HepG2 (cell line): ENCODE results near the gene ZBTB7A. TPM values are rescaled to one million over a fixed set of nuclear protein-coding genes. Genes with fewer than 3 reads are reported as not detected.
A peak's percentile ranks its signal among the peaks of the same experiment; 100 is the strongest.

Experiments
- ATAC-seq: fragments of 200-7000 bp; cut with Tn5 transposase; 3 replicates; pipeline ENCODE4 v1.9.1; 2020; ENCODE audit warnings: mild to moderate bottlenecking, moderate library complexity
- BruUV-seq: library from RNA; stranded (reverse); fragments of 400-500 nt; replicated peaks from 2 replicates; lab custom pipeline; 2021; lab: Mats Ljungman, UMichigan
- CTCF ChIA-PET: fragments of 300-600 bp; formaldehyde crosslinking; extraction: SDS; loops from one replicate; lab custom pipeline; 2021; ENCODE audit warnings: low total read pairs, inconsistent platforms, low intra/inter-chr PET ratio; lab: Yijun Ruan, JAX
- POLR2A ChIA-PET: fragments of 350-600 bp; sonication (Branson Sonifier 250); formaldehyde crosslinking; loops from one replicate; lab custom pipeline; 2020; ENCODE audit warnings: antibody characterized with exemption, inconsistent platforms; lab: Yijun Ruan, JAX
- DNase-seq: peaks from one replicate; pipeline ENCODE4 v3.0.0-alpha.2; 2015; ENCODE audit warnings: low spot score
- FAIRE-seq: peaks from 3 replicates; lab custom pipeline; 2011; peaks lifted over from hg19 to GRCh38; lab: Jason Lieb, UNC
- H2AFZ ChIP-seq: one replicate; pipeline ENCODE4 v1.6.1; 2011; ENCODE audit warnings: low read length, inconsistent platforms
- H3K27ac ChIP-seq: fragments of 300-600 bp; 3 replicates; pipeline ENCODE4 v1.8.0; 2011; ENCODE audit warnings: mixed run types, mild to moderate bottlenecking, mixed read lengths, low read length, inconsistent platforms; ENCODE audit not compliant: insufficient read depth; ENCODE audit errors: extremely low read length
- H3K27me3 ChIP-seq, 2 experiments: fragments of 200-600 bp in 1 of 2; 2 replicates in 1 of 2; 3 replicates in 1 of 2; pipeline versions ENCODE4 v1.6.0 to v1.8.0; 2011; ENCODE audit warnings: low read length in 2 of 2, mild to moderate bottlenecking in 2 of 2, moderate library complexity in 2 of 2, inconsistent platforms in 1 of 2; ENCODE audit not compliant: insufficient read depth in 2 of 2, control insufficient read depth in 1 of 2
- H3K36me3 ChIP-seq, 2 experiments: fragments of 200-600 bp in 1 of 2; replicated peaks in 1 of 2; 2 replicates in 1 of 2; 3 replicates in 1 of 2; pipeline versions ENCODE4 v1.5.1 to v1.8.0; 2011; ENCODE audit warnings: low read length in 2 of 2, inconsistent platforms in 1 of 2; ENCODE audit not compliant: insufficient read depth in 2 of 2, control insufficient read depth in 1 of 2
- H3K4me1 ChIP-seq: 2 replicates; pipeline ENCODE4 v1.5.1; 2012; ENCODE audit warnings: low read length, inconsistent platforms; ENCODE audit not compliant: insufficient read depth
- H3K4me2 ChIP-seq: 2 replicates; pipeline ENCODE4 v1.6.0; 2011; ENCODE audit warnings: low read depth, low read length, inconsistent platforms
- H3K4me3 ChIP-seq, 3 experiments: fragments of 200-600 bp in 1 of 3; sonication (generic), shearing (Covaris generic) in 1 of 3; replicated peaks in 1 of 3; 2 replicates each; pipeline ENCODE4 v1.5.1; 2011 to 2016; ENCODE audit warnings: low read length in 3 of 3, inconsistent platforms in 2 of 3, low read depth in 2 of 3, mild to moderate bottlenecking in 2 of 3, control low read depth in 1 of 3, mixed read lengths in 1 of 3; ENCODE audit not compliant: insufficient read depth in 1 of 3
- H3K79me2 ChIP-seq: one replicate; pipeline ENCODE4 v1.6.1; 2011; ENCODE audit warnings: low read length, inconsistent platforms; ENCODE audit not compliant: insufficient read depth
- H3K9ac ChIP-seq: 2 replicates; pipeline ENCODE4 v1.6.0; 2011; ENCODE audit warnings: mild to moderate bottlenecking, low read depth, low read length, inconsistent platforms; ENCODE audit not compliant: insufficient read depth
- H3K9me3 ChIP-seq: 2 replicates; pipeline ENCODE4 v1.5.1; 2012; ENCODE audit warnings: mild to moderate bottlenecking, low read length
- H4K20me1 ChIP-seq: 2 replicates; pipeline ENCODE4 v1.6.0; 2011; ENCODE audit warnings: inconsistent platforms, mild to moderate bottlenecking, low read length, moderate library complexity; ENCODE audit not compliant: insufficient read depth
- AGO2 ChIP-seq: fragments of 200-400 bp; formaldehyde crosslinking; optimal IDR thresholded peaks from 2 replicates; pipeline ENCODE3; 2017; ENCODE audit warnings: mild to moderate bottlenecking, low read depth, low read length, moderate library complexity
- ATRX ChIP-seq: sonication (generic); formaldehyde crosslinking; IDR thresholded peaks from 2 replicates; pipeline ENCODE4 v1.4.0; 2020; ENCODE audit warnings: missing genetic modification reagents, borderline replicate concordance
- BCL3 ChIP-seq: sonication (generic); formaldehyde crosslinking; IDR thresholded peaks from 2 replicates; pipeline ENCODE4 v1.5.1; 2020; ENCODE audit warnings: mild to moderate bottlenecking, missing genetic modification reagents, moderate library complexity
- CEBPB ChIP-seq: IDR thresholded peaks from 2 replicates; pipeline ENCODE4 v1.6.1; 2011; ENCODE audit warnings: low read depth, low read length, improper control_type of control experiment, borderline replicate concordance
- E2F5 ChIP-seq: sonication (generic); formaldehyde crosslinking; conservative IDR thresholded peaks from 2 replicates; pipeline ENCODE4 v1.4.0; 2020; ENCODE audit warnings: missing genetic modification reagents
- MNT ChIP-seq: fragments of 450-650 bp; IDR thresholded peaks from 2 replicates; pipeline ENCODE4 v1.6.1; 2016
- SRF ChIP-seq: IDR thresholded peaks from 2 replicates; pipeline ENCODE4 v1.6.1; 2011; ENCODE audit warnings: mild to moderate bottlenecking, low read depth, low read length, moderate library complexity
- ZNF10 ChIP-seq: sonication (generic); formaldehyde crosslinking; IDR thresholded peaks from 2 replicates; pipeline ENCODE4 v1.4.0; 2020; ENCODE audit warnings: mild to moderate bottlenecking, low read depth, missing genetic modification reagents, borderline replicate concordance
- ZNF549 ChIP-seq: sonication (generic); formaldehyde crosslinking; IDR thresholded peaks from 2 replicates; pipeline ENCODE4 v1.5.0; 2020; ENCODE audit warnings: missing genetic modification reagents
- ZNF564 ChIP-seq: sonication (generic); formaldehyde crosslinking; IDR thresholded peaks from 2 replicates; pipeline ENCODE4 v1.8.1; 2023; ENCODE audit warnings: mild to moderate bottlenecking, missing genetic modification reagents
- ZNF775 ChIP-seq: sonication (generic); formaldehyde crosslinking; IDR thresholded peaks from 2 replicates; pipeline ENCODE4 v1.4.0; 2020; ENCODE audit warnings: missing genetic modification reagents, mild to moderate bottlenecking, moderate library complexity, borderline replicate concordance
- WGBS: methylation state at CpG from one replicate; pipeline ENCODE4 v1.1.6; 2017; ENCODE audit warnings: low lambda C conversion rate; 5-methylcytosine and 5-hydroxymethylcytosine counted together
- in situ Hi-C: cut with HindIII; loops from 2 replicates; pipeline ENCODE4 v1.10.0; 2017; ENCODE audit warnings: low pct_unique_long_range_greater_than_20kb; ENCODE audit not compliant: extremely low pct_ligation_motif_present
- intact Hi-C: fragments of 100-400 bp; cut with micrococcal nuclease; formaldehyde crosslinking; loops from one replicate; pipeline ENCODE4 v1.10.0; 2022; ENCODE audit not compliant: unreplicated experiment
- polyA plus RNA-seq, 8 experiments: library from polyadenylated mRNA; depleted of rRNA in 3 of 8; stranded (reverse) in 7 of 8; unstranded in 1 of 8; fragments of >200 nt; fragmentation: Illumina TruSeq in 4 of 8; extraction: Trizol in 4 of 8; gene quantifications; 2 replicates each; pipeline versions ENCODE4 v1.2.1 to v1.2.3, GENCODE V29; 2011 to 2016; ENCODE audit warnings: low read depth in 4 of 8, missing spikeins in 1 of 8, mixed read lengths in 1 of 8; ENCODE audit not compliant: insufficient read depth in 1 of 8
- total RNA-seq, 5 experiments: library from RNA; depleted of rRNA; stranded (reverse); fragments of >200 nt; fragmentation: Illumina TruSeq; extraction: Trizol; gene quantifications; 2 replicates each; pipeline ENCODE4 v1.2.3, GENCODE V29; 2016; ENCODE audit warnings: low read depth in 1 of 5

Gene ZBTB7A
- total and polyA plus RNA-seq, 2 of the 13 experiments (the other 11 are each of a cell fraction or from before 2014, with no cell fraction given), result 3.6 to 4.0 TPM

- no TSS peak for BruUV-seq
- no peak overlapping the region for H3K27ac ChIP-seq
- DNase-seq (no peak), ATAC-seq (no peak), FAIRE-seq (no peak)
- no peak overlapping the region for H3K4me2 ChIP-seq
- no peaks in the 10 kb centered on the region for H4K20me1 ChIP-seq
- no peak overlapping the region for H3K4me3 ChIP-seq
- H2AFZ ChIP-seq, result no peak overlapping the region
- no peaks in the 10 kb centered on the region for H3K9me3 ChIP-seq
- H3K27me3 ChIP-seq, result no peaks in the 10 kb centered on the region
- 97% methylated on average over 28 of the region's 38 CpGs for WGBS
- H3K9ac ChIP-seq, result no peak overlapping the region
- intact Hi-C loops, result no loop called here
- in situ Hi-C loops, result no loop called here
- peaks cover 19 to 25% of the 10 kb centered on the region in 2 experiments for H3K36me3 ChIP-seq
- CTCF ChIA-PET, result no interaction called here
- POLR2A ChIA-PET, result no interaction called here
- TF ChIP-seq ATRX (no peak), SRF (no peak), AGO2 (peak; percentile 29), E2F5 (CRISPR knock-in tag) (no peak), ZNF549 (no peak)
- no peaks in the 10 kb centered on the region for H3K79me2 ChIP-seq
- H3K4me1 ChIP-seq, result no peaks in the 10 kb centered on the region
These were observed 34.2 kb upstream of the ZBTB7A start for GRCh38 chr19:4100647-4101495.

- no peaks in the 10 kb centered on the region for H3K27me3 ChIP-seq
- H3K9me3 ChIP-seq, result no peaks in the 10 kb centered on the region
- CTCF ChIA-PET, result no interaction called here
- BruUV-seq, result no TSS peak
- no peaks in the 10 kb centered on the region for H4K20me1 ChIP-seq
- ATAC-seq, result no peak
- POLR2A ChIA-PET, result no interaction called here
- H3K4me1 ChIP-seq, result no peaks in the 10 kb centered on the region
- H3K36me3 ChIP-seq, result peaks cover 20 to 23% of the 10 kb centered on the region in 2 experiments
- no peak for DNase-seq
- intact Hi-C loops, result no loop called here
- 88% methylated on average over 12 of the region's 38 CpGs for WGBS
- H3K4me2 ChIP-seq, result no peak overlapping the region
- no peak overlapping the region for H3K27ac ChIP-seq
- no peak for FAIRE-seq
- in situ Hi-C loops, result no loop called here
- no peak overlapping the region for H3K4me3 ChIP-seq
- no peak overlapping the region for H3K9ac ChIP-seq
- no peak overlapping the region for H2AFZ ChIP-seq
- H3K79me2 ChIP-seq, result no peaks in the 10 kb centered on the region
- TF ChIP-seq ZNF564 (CRISPR knock-in tag) (no peak), CEBPB (peak; percentile 86), ZNF775 (CRISPR knock-in tag) (no peak), BCL3 (CRISPR knock-in tag) (no peak), MNT (no peak), ZNF10 (no peak), AGO2 (peak; percentile 68)
These were observed 32.5 kb upstream of the ZBTB7A start for GRCh38 chr19:4099041-4099764.
